Mucosa of rectum (tissue), 2 donors: ENCODE measurements around the gene TIMP2.

Source experiments
- H3K27ac ChIP-seq, 2 donors: one replicate each; pipeline ENCODE4 v1.7.0; 2013; ENCODE audit warnings: inconsistent platforms in 2 of 2, low read depth in 2 of 2, low read length in 2 of 2
- H3K27me3 ChIP-seq, 2 donors: one replicate each; pipeline ENCODE4 v1.7.0; 2013; ENCODE audit warnings: low read length in 2 of 2; ENCODE audit not compliant: control insufficient read depth in 2 of 2, insufficient read depth in 2 of 2
- H3K36me3 ChIP-seq, 2 donors: one replicate each; pipeline ENCODE4 v1.7.0; 2013; ENCODE audit warnings: low read length in 2 of 2; ENCODE audit not compliant: control insufficient read depth in 2 of 2, insufficient read depth in 2 of 2
- H3K4me1 ChIP-seq, 2 donors: one replicate each; pipeline ENCODE4 v1.7.0; 2013; ENCODE audit warnings: low read length in 2 of 2, mild to moderate bottlenecking in 1 of 2; ENCODE audit not compliant: control insufficient read depth in 2 of 2, insufficient read depth in 2 of 2
- H3K4me3 ChIP-seq, 2 donors: one replicate each; pipeline ENCODE4 v1.7.0; 2013; ENCODE audit warnings: low read length in 2 of 2
- H3K9ac ChIP-seq, 2 donors: one replicate each; pipeline ENCODE4 v1.7.0; 2013; ENCODE audit warnings: low read length in 2 of 2, low read depth in 1 of 2, mild to moderate bottlenecking in 1 of 2
- H3K9me3 ChIP-seq, 2 donors: one replicate each; pipeline ENCODE4 v1.7.0; 2013; ENCODE audit warnings: low read length in 2 of 2; ENCODE audit not compliant: control insufficient read depth in 2 of 2
- donor health status: healthy.
- donor health status: Normal muscosa, but diverticular disease.

Gene TIMP2

DNA sequence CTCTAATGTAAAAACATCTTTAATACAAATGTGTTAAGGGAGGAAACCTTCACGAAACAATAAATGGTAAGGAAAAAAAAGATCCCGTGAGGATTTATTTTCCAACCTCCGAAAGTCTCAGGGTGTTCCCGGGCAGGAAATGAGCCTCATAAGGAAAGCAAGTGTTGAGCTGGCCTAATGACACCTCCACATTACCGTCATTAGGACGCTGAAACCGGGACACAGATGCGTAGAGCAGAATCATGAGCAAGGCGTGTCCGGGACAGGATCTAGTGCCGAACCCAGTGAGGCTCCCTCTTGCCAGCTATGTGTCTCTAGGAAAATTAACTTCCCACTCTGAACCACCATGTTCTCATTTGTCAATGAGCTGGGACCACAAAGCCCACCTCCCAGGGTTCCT is 120.4 kb downstream of the TIMP2 start:
- no peak overlapping the region for H3K4me3 ChIP-seq
- H3K27ac ChIP-seq: peak overlapping the region in 1 of 2 donors; percentile 27

DNA sequence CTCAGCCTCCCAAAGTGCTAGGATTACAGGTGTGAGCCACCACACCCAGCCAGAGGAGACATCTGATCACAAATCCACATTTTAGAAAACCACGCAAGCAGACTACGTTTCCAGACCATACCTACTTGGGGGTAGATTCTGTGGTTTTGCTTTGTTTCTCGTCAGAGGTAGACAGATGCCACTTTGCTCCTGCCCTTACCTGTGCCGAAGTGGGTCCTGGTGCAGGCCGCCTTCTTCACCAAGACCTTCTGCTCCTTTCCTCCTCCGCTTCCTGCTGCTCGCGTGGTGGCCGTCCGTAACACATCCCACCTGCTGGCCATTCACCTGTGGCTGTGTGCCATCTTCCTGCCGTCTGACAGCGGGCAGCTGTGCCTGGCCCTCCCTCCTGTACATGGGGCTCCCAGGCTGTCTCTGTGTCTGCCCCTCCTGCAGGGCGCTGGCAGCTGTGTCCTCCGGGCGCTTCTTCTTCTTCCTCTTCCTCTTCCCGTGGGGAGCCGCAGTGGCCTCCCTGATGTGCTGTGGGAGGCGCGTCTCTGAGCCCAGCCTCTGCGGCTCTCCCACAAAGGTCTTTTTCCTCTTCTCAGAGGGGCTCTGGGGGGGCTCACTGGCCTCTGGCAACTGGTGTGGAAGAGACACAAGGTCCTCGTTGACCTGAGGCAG is 121.9 kb downstream of the TIMP2 start:
- H3K9me3 ChIP-seq: no peaks in the 10 kb centered on the region
- H3K36me3 ChIP-seq: peaks cover 55 to 78% of the 10 kb centered on the region in 2 donors
- H3K27me3 ChIP-seq: no peaks in the 10 kb centered on the region
- no peaks in the 10 kb centered on the region for H3K4me1 ChIP-seq
- peak overlapping the region in 1 of 2 donors; percentile 15 for H3K9ac ChIP-seq
- H3K4me3 ChIP-seq: peak overlapping the region; percentile 9 to 31
- H3K27ac ChIP-seq: no peak overlapping the region

More for the DNA sequence above, 120.4 kb downstream of the TIMP2 start:
- peaks cover 49 to 76% of the 10 kb centered on the region in 2 donors for H3K36me3 ChIP-seq
- no peak overlapping the region for H3K9ac ChIP-seq
- no peaks in the 10 kb centered on the region for H3K4me1 ChIP-seq
- no peaks in the 10 kb centered on the region for H3K9me3 ChIP-seq
- H3K27me3 ChIP-seq: no peaks in the 10 kb centered on the region
